HCT116 (cell line): ENCODE data around the gene SPINT2. TPM values are rescaled to one million over a fixed set of nuclear protein-coding genes. Genes with fewer than 3 reads are reported as not detected.

ENCODE experiments used
- ATAC-seq: fragments of 200-7000 bp; cut with Tn5 transposase; 2 replicates; pipeline ENCODE4 v1.9.1; 2020; ENCODE audit warnings: mild to moderate bottlenecking, moderate library complexity
- BruUV-seq: library from RNA; stranded (reverse); fragments of 400-500 nt; replicated peaks from 2 replicates; lab custom pipeline; 2021; lab: Mats Ljungman, UMichigan
- CTCF ChIA-PET: fragments of 300-600 bp; sonication (Branson Sonifier 250); formaldehyde crosslinking; loops from one replicate; lab custom pipeline; 2021; ENCODE audit warnings: antibody characterized with exemption; lab: Charles Lee
- POLR2A ChIA-PET: fragments of 300-600, 350-600 bp; sonication (Branson Sonifier 250); formaldehyde crosslinking; loops from one replicate; lab custom pipeline; 2021; ENCODE audit warnings: antibody characterized with exemption; lab: Charles Lee
- RAD21 ChIA-PET, 2 experiments: fragments of 300-600 bp; sonication (Branson Sonifier 250); formaldehyde crosslinking; loops; one replicate each; lab custom pipeline; 2023; ENCODE audit warnings: low total read pairs in 2 of 2; ENCODE audit not compliant: uncharacterized antibody in 2 of 2, unreplicated experiment in 2 of 2, low non-redundant PET in 1 of 2; lab: Charles Lee
- DNase-seq: peaks from one replicate; pipeline ENCODE4 v3.0.0-alpha.2; 2010; ENCODE audit warnings: low read depth, low spot score
- H2AFZ ChIP-seq: fragments of 200-600 bp; shearing (Covaris generic), sonication (generic); 2 replicates; pipeline ENCODE4 v1.6.1; 2017; ENCODE audit warnings: low read depth, mixed run types, mixed read lengths, antibody characterized with exemption, low read length; ENCODE audit not compliant: poor library complexity, severe bottlenecking
- H3K27ac ChIP-seq: 2 replicates; pipeline ENCODE4 v1.5.1; 2012; ENCODE audit warnings: low read depth, low read length
- H3K27me3 ChIP-seq: fragments of 200-600 bp; sonication (generic); 2 replicates; pipeline ENCODE4 v1.6.1; 2016; ENCODE audit warnings: mixed run types, low read length, mixed read lengths; ENCODE audit not compliant: insufficient read depth
- H3K36me3 ChIP-seq, 2 experiments: fragments of 200-500 bp in 1 of 2; fragments of 200-600 bp in 1 of 2; sonication (Bioruptor generic) in 1 of 2; sonication (generic) in 1 of 2; 2 replicates each; pipeline versions ENCODE4 v1.5.1 to v1.6.1; 2014 to 2016; ENCODE audit warnings: low read length in 2 of 2, inconsistent platforms in 1 of 2, mixed read lengths in 1 of 2, mixed run types in 1 of 2; ENCODE audit not compliant: insufficient read depth in 2 of 2, control insufficient read depth in 1 of 2
- H3K4me1 ChIP-seq, 2 experiments: fragments of 200-600 bp in 1 of 2; sonication (generic) in 1 of 2; 2 replicates each; pipeline versions ENCODE4 v1.5.1 to v1.6.1; 2012 to 2017; ENCODE audit warnings: low read length in 2 of 2, inconsistent platforms in 1 of 2, mild to moderate bottlenecking in 1 of 2, mixed read lengths in 1 of 2, mixed run types in 1 of 2, moderate library complexity in 1 of 2; ENCODE audit not compliant: insufficient read depth in 2 of 2, control insufficient read depth in 1 of 2
- H3K4me2 ChIP-seq: fragments of 200-600 bp; sonication (generic); 2 replicates; pipeline ENCODE4 v1.6.1; 2017; ENCODE audit warnings: mixed run types, low read length, mixed read lengths
- H3K4me3 ChIP-seq, 2 experiments: fragments of 200-600 bp in 1 of 2; sonication (generic) in 1 of 2; replicated peaks in 1 of 2; 2 replicates each; pipeline ENCODE4 v1.5.1; 2011 to 2016; ENCODE audit warnings: low read length in 2 of 2, control low read depth in 1 of 2, low read depth in 1 of 2, mild to moderate bottlenecking in 1 of 2, mixed read lengths in 1 of 2, mixed run types in 1 of 2
- H3K79me2 ChIP-seq: fragments of 200-600 bp; sonication (generic); 2 replicates; pipeline ENCODE4 v1.6.1; 2017; ENCODE audit warnings: mild to moderate bottlenecking, mixed run types, low read length, moderate library complexity, mixed read lengths; ENCODE audit not compliant: insufficient read depth
- H3K9ac ChIP-seq: fragments of 200-600 bp; sonication (generic); 2 replicates; pipeline ENCODE4 v1.6.1; 2016; ENCODE audit warnings: low read length, mixed read lengths
- H3K9me2 ChIP-seq: fragments of 200-600 bp; sonication (generic), shearing (Covaris generic); 2 replicates; pipeline ENCODE4 v1.6.1; 2017; ENCODE audit warnings: mixed run types, mild to moderate bottlenecking, moderate library complexity; ENCODE audit not compliant: insufficient read depth
- H3K9me3 ChIP-seq, 2 experiments: fragments of 200-500 bp in 1 of 2; fragments of 200-600 bp in 1 of 2; sonication (Bioruptor generic) in 1 of 2; sonication (generic) in 1 of 2; 2 replicates each; pipeline ENCODE4 v1.6.1; 2014 to 2017; ENCODE audit warnings: low read length in 2 of 2, mixed read lengths in 2 of 2, inconsistent platforms in 1 of 2, low read depth in 1 of 2, mild to moderate bottlenecking in 1 of 2, mixed run types in 1 of 2, moderate library complexity in 1 of 2; ENCODE audit not compliant: control insufficient read depth in 1 of 2, insufficient read depth in 1 of 2
- H4K20me1 ChIP-seq: fragments of 200-600 bp; sonication (generic), shearing (Covaris generic); 2 replicates; pipeline ENCODE4 v1.6.1; 2017; ENCODE audit warnings: mixed run types, mild to moderate bottlenecking, moderate library complexity; ENCODE audit not compliant: insufficient read depth
- CEBPB ChIP-seq: IDR thresholded peaks from 2 replicates; pipeline ENCODE4 v1.6.1; 2012; ENCODE audit warnings: low read depth
- EZH2phosphoT487 ChIP-seq: fragments of 200-600 bp; IDR thresholded peaks from 2 replicates; pipeline ENCODE4 v1.6.1; 2018; ENCODE audit warnings: antibody characterized with exemption, borderline replicate concordance
- FOSL1 ChIP-seq: IDR thresholded peaks from 2 replicates; pipeline ENCODE4 v1.6.1; 2012; ENCODE audit warnings: low read depth
- REST ChIP-seq: IDR thresholded peaks from 2 replicates; pipeline ENCODE4 v1.6.1; 2012; ENCODE audit warnings: low read depth
- SP1 ChIP-seq: IDR thresholded peaks from 2 replicates; pipeline ENCODE4 v1.6.1; 2012; ENCODE audit warnings: low read depth
- SRF ChIP-seq: IDR thresholded peaks from 2 replicates; pipeline ENCODE4 v1.6.1; 2012; ENCODE audit warnings: low read depth
- intact Hi-C: fragments of 100-400 bp; cut with micrococcal nuclease; formaldehyde crosslinking; loops from 2 replicates; pipeline ENCODE4 v1.10.0; 2022
- total RNA-seq: library from RNA; stranded (reverse); gene quantifications from one replicate; pipeline ENCODE4 v1.2.1, GENCODE V29; 2021; ENCODE audit not compliant: unreplicated experiment
- TF ChIP-seq, protein P1 (sequence below): IDR thresholded peaks from 2 replicates; pipeline ENCODE4 v1.6.1; 2011; ENCODE audit warnings: mild to moderate bottlenecking, low read length, moderate library complexity; ENCODE audit not compliant: insufficient replicate concordance; ENCODE audit errors: extremely low read depth
- TF ChIP-seq, protein P2 (sequence below): IDR thresholded peaks from 2 replicates; pipeline ENCODE4 v1.6.1; 2012

SPINT2 gene
- total RNA-seq, 1 experiment from 2014 or later = 500 TPM

GRCh38 chr19:38329651-38330050 lies 65.3 kb downstream of the SPINT2 start:
- Histone ChIP-seq H3K36me3 (peaks cover 7 to 20% of the 10 kb centered on the region in 2 experiments; a peak in 3 of 4 replicates), H3K27me3 (no peaks in the 10 kb centered on the region), H3K4me1 (no peaks in the 10 kb centered on the region), H3K79me2 (no peaks in the 10 kb centered on the region), H4K20me1 (no peaks in the 10 kb centered on the region), H3K27ac (no peak overlapping the region), H3K9ac (no peak overlapping the region), H2AFZ (no peak overlapping the region), H3K4me3 (no peak overlapping the region), H3K4me2 (no peak overlapping the region), H3K9me2 (no peaks in the 10 kb centered on the region), H3K9me3 (no peaks in the 10 kb centered on the region)
- intact Hi-C loops = no loop called here
- CTCF ChIA-PET = interaction anchor here (0.9 kb wide), 1 partner anchor 11 kb away, joined by 3 read pairs; no protein-coding TSS in a partner anchor
- ATAC-seq = 0 out of 2 replicates have a peak, but pooled peaks have one; percentile 21
- no peak for DNase-seq
- no peak for TF ChIP-seq CEBPB
- TF ChIP-seq, protein P1, sequence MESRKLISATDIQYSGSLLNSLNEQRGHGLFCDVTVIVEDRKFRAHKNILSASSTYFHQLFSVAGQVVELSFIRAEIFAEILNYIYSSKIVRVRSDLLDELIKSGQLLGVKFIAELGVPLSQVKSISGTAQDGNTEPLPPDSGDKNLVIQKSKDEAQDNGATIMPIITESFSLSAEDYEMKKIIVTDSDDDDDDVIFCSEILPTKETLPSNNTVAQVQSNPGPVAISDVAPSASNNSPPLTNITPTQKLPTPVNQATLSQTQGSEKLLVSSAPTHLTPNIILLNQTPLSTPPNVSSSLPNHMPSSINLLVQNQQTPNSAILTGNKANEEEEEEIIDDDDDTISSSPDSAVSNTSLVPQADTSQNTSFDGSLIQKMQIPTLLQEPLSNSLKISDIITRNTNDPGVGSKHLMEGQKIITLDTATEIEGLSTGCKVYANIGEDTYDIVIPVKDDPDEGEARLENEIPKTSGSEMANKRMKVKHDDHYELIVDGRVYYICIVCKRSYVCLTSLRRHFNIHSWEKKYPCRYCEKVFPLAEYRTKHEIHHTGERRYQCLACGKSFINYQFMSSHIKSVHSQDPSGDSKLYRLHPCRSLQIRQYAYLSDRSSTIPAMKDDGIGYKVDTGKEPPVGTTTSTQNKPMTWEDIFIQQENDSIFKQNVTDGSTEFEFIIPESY = no peak
- TF ChIP-seq REST = no peak
- no peak for TF ChIP-seq SRF
- no peak for TF ChIP-seq FOSL1
- TF ChIP-seq, protein P2, sequence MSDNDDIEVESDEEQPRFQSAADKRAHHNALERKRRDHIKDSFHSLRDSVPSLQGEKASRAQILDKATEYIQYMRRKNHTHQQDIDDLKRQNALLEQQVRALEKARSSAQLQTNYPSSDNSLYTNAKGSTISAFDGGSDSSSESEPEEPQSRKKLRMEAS = no peak
- no peak for TF ChIP-seq EZH2phosphoT487
- TF ChIP-seq SP1 = no peak
- RAD21 ChIA-PET = no interaction called here
- BruUV-seq = no TSS peak
- POLR2A ChIA-PET = no interaction called here
